EH (cell line): Measurements from ENCODE around the gene STXBP5.
A peak's percentile ranks its signal among the peaks of the same experiment; 100 is the strongest.
"Not testable (repeated sequence)": the region's sequence is repeated elsewhere in the genome, so short reads cannot be mapped to it uniquely, and the experiment has no call there.

ENCODE experiments used
- DNase-seq: peaks from one replicate; pipeline ENCODE4 v3.0.0-alpha.2; 2015; ENCODE audit warnings: low read depth

The STXBP5 gene

GRCh38 chr6:147246853-147247635, 42.8 kb downstream of the STXBP5 start:
- DNase-seq: no peak

GRCh38 chr6:147248859-147249258, 44.6 kb downstream of the STXBP5 start:
- DNase-seq: no peak

GRCh38 chr6:147251072-147251471, 46.9 kb downstream of the STXBP5 start:
- DNase-seq: no peak

GRCh38 chr6:147254929-147255473, 50.8 kb downstream of the STXBP5 start:
- DNase-seq: not testable (repeated sequence)

- no peak for DNase-seq
These were observed 51.9 kb downstream of the STXBP5 start for GRCh38 chr6:147255948-147256674.

- no peak for DNase-seq
These were observed 53.5 kb downstream of the STXBP5 start for GRCh38 chr6:147257760-147258159.

GRCh38 chr6:147260091-147260490, 55.9 kb downstream of the STXBP5 start:
- DNase-seq: no peak

- no peak for DNase-seq
These were observed 58.7 kb downstream of the STXBP5 start for GRCh38 chr6:147262946-147263345.

- no peak for DNase-seq
These were observed 62.6 kb downstream of the STXBP5 start for GRCh38 chr6:147266821-147267220.

GRCh38 chr6:147267658-147268057, 63.4 kb downstream of the STXBP5 start:
- DNase-seq: no peak

- DNase-seq: peak; percentile 28
These were observed 64.0 kb downstream of the STXBP5 start for GRCh38 chr6:147268254-147268653.

- DNase-seq: no peak
These were observed 69.8 kb downstream of the STXBP5 start for GRCh38 chr6:147274012-147274411.

GRCh38 chr6:147274776-147275175, 70.6 kb downstream of the STXBP5 start:
- no peak for DNase-seq

GRCh38 chr6:147278891-147279290, 74.7 kb downstream of the STXBP5 start:
- no peak for DNase-seq

- DNase-seq: peak; percentile 61
These were observed 75.2 kb downstream of the STXBP5 start for GRCh38 chr6:147279427-147279826.

GRCh38 chr6:147281895-147282565, 77.8 kb downstream of the STXBP5 start:
- DNase-seq: no peak

- no peak for DNase-seq
These were observed 78.3 kb downstream of the STXBP5 start for GRCh38 chr6:147282566-147282959.

- DNase-seq: peak; percentile 21
These were observed 79.2 kb downstream of the STXBP5 start for GRCh38 chr6:147283460-147283859.

- peak; percentile 51 for DNase-seq
These were observed 81.1 kb downstream of the STXBP5 start for GRCh38 chr6:147285087-147285855.

- DNase-seq: peak; percentile 75
These were observed 83.7 kb downstream of the STXBP5 start for GRCh38 chr6:147287869-147288271.

- no peak for DNase-seq
These were observed 92.9 kb downstream of the STXBP5 start for GRCh38 chr6:147297124-147297523.
